GM21367 (cell line): ENCODE measurements around the gene TCF12.
"Not testable (repeated sequence)": the region's sequence is repeated elsewhere in the genome, so short reads cannot be mapped to it uniquely, and the experiment has no call there.

Source experiments
- ATAC-seq: cut with Tn5 transposase; IDR thresholded peaks from one replicate; pipeline ENCODE4 v1.9.1; 2021; ENCODE audit not compliant: unreplicated experiment

The TCF12 gene

GRCh38 chr15:57159767-57160166 lies 241.3 kb downstream of the TCF12 start:
- no peak for ATAC-seq

GRCh38 chr15:57160823-57161560 lies 242.5 kb downstream of the TCF12 start:
- no peak for ATAC-seq

GRCh38 chr15:57164251-57164650 lies 245.8 kb downstream of the TCF12 start:
- ATAC-seq: not testable (repeated sequence)

- ATAC-seq: no peak
Measured at GRCh38 chr15:57165992-57166391, 247.5 kb downstream of the TCF12 start.

- ATAC-seq: no peak
Measured at GRCh38 chr15:57167821-57168395, 249.5 kb downstream of the TCF12 start.

- ATAC-seq: no peak
Measured at GRCh38 chr15:57169643-57170042, 251.2 kb downstream of the TCF12 start.

- no peak for ATAC-seq
Measured at GRCh38 chr15:57171426-57171825, 253.0 kb downstream of the TCF12 start.

- ATAC-seq: no peak
Measured at GRCh38 chr15:57172925-57173324, 254.5 kb downstream of the TCF12 start.

GRCh38 chr15:57183041-57183440 lies 264.6 kb downstream of the TCF12 start:
- no peak for ATAC-seq

- no peak for ATAC-seq
Measured at GRCh38 chr15:57183614-57184344, 265.3 kb downstream of the TCF12 start.

GRCh38 chr15:57184502-57184901 lies 266.1 kb downstream of the TCF12 start:
- no peak for ATAC-seq

- ATAC-seq: no peak
Measured at GRCh38 chr15:57185507-57186074, 267.1 kb downstream of the TCF12 start.

GRCh38 chr15:57189466-57189865 lies 271.0 kb downstream of the TCF12 start:
- ATAC-seq: no peak

- ATAC-seq: no peak
Measured at GRCh38 chr15:57190208-57190607, 271.8 kb downstream of the TCF12 start.

GRCh38 chr15:57193161-57193560 lies 274.7 kb downstream of the TCF12 start:
- no peak for ATAC-seq

GRCh38 chr15:57195326-57195725 lies 276.9 kb downstream of the TCF12 start:
- ATAC-seq: no peak

GRCh38 chr15:57196865-57197264 lies 278.4 kb downstream of the TCF12 start:
- no peak for ATAC-seq

- ATAC-seq: no peak
Measured at GRCh38 chr15:57198131-57198530, 279.7 kb downstream of the TCF12 start.

- ATAC-seq: no peak
Measured at GRCh38 chr15:57198654-57199291, 280.3 kb downstream of the TCF12 start.

GRCh38 chr15:57201578-57201977 lies 283.1 kb downstream of the TCF12 start:
- ATAC-seq: no peak

GRCh38 chr15:57203906-57204305 lies 285.5 kb downstream of the TCF12 start:
- ATAC-seq: no peak
